ENCODE results near the gene TF.
"Not testable (repeated sequence)": the region's sequence is repeated elsewhere in the genome, so short reads cannot be mapped to it uniquely, and the experiment has no call there.

Gene TF

DNA sequence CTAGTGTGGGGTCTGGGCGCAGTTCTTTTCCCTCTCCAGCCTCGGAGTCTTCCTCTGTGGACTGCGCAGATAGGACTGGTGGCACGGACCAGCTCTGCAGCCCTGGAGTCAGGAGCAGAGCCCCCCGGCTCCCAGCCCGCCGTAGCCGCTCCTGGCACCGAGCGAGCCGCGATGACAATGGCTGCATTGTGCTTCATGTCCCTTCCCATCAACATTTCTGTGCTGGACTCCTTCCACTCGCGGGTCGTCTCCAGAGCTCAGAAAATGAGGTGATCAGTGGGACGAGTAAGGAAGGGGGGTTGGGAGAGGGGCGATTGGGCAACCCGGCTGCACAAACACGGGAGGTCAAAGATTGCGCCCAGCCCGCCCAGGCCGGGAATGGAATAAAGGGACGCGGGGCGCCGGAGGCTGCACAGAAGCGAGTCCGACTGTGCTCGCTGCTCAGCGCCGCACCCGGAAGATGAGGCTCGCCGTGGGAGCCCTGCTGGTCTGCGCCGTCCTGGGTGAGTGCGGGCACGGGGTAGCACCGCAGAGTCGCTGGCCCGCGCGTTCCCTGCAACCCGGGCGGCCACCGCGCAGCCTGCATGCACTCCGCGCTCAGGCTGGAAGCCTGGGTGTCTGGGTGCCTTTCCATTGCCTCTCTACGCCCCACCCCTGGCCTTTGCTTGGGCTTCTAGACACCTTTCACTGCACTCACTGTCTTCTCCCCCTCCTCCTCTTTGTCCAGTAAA lies at the start of gene TF:
TF (plus strand) TSS at position 413 of the 731 bp plus-strand sequence; CDS start at position 461, 48 bp downstream.
- no peak for DNase-seq (ENCODE audit: low spot score)

- DNase-seq (ENCODE audit: low spot score), result no peak
These were observed 48.2 kb upstream of the TF start for GRCh38 chr3:133697960-133698359.

DNA sequence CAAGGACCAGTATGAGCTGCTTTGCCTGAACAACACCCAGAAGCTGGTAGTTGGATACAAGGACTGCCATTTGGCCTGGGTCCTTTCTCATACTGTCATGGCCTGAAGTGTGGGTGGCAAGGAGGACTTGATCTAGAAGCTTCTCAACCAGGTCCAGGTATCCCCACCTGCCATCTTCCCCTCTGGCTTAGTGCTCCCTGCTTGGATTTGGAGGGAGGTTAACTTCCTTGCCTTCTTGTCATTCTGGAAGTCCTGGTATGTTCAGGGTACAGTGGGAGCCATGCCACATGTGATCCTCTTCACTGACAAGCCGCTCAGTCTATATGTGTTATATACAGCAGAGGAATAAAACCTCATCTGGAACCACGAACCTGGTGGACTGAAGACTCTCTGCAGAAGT lies 46.7 kb upstream of the TF start:
- DNase-seq (ENCODE audit: low spot score), result no peak

DNA sequence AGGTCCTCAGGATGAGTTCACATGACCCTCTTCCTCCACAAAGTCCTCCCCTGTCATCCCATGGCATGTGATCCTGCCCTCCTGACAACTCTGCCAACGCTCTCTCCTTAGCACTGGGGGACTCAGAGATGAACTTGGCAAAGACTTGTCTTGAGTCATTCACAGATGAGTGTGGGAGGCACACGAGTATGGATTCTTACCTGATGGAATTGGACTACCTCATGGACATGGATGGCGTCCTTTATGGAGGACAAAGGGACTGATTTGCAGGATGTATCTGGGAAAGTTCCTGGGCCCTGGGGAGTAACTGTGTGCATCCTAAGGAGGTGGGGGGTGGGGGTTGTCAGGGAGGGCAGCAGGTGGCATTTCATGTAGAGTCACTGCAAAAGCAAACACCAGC lies 46.3 kb upstream of the TF start:
- DNase-seq (ENCODE audit: low spot score), result no peak

GRCh38 chr3:133700351-133700750 lies 45.8 kb upstream of the TF start:
- DNase-seq (ENCODE audit: low spot score), result no peak

DNA sequence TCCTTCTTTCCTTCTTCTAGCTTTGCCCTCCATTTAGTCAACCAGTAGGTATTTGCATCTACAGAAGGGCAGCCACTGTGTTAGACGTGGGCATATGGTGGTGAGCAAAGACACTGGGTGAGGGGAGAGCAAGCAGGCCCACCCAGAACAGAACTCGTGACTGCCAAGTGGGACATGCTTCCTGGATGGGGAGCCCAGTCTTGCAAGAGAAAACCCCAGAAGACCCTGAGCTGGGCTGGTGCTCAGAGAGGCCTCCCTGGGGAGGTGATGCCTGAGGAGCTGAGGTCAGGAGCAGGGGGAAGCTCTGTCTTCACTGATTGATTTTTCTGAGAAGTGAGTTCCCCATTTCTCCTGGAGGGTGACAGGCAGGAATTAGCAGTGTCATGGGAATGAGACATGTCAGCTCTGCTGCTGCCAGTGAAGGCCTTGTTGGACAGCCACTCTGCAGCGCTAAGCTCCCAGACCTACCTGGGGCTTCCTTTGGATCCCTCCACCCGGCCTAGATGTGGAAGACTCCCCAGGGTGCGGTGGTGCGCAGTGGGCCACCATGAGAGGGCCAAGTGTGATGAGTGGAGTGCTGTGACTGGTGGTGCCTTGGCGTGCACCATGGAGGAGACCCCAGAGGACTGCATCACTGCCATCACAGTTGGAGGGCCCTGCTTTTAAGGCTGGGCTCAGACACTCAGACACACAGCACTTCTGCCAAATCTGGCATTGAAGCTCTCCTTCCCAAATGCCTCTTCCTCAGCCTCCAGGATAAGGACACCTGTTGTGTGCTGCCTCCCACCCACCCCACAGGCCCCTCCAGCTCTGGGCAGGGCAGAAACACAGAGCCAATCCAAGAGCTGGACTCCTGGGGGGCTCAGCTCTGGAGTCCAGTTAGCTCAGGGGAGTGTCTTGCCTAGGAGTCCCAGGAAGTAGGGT lies 44.5 kb upstream of the TF start:
- no peak for DNase-seq (ENCODE audit: low spot score)

GRCh38 chr3:133703915-133704314 lies 42.3 kb upstream of the TF start:
- DNase-seq (ENCODE audit: low spot score), result no peak

DNA sequence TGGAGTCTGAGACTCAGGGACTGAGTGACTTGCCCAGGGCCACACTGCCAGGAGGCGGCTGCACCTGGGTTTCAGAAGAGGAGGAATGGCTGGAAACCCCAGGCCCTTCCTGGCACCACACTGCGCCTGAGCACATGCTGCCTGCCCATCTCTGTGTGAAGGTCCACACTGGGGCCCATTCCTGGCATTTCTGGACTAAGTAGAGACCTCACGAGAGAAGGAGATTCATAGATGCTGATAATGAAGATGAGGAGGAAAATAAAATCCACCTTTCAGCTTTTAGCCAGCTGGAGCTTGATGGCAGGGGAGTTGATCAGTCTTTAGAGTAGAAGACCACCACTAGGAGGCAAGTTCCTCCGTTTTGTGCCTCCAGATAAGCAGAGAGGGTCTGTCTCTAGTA lies 40.2 kb upstream of the TF start:
- DNase-seq (ENCODE audit: low spot score), result no peak

DNA sequence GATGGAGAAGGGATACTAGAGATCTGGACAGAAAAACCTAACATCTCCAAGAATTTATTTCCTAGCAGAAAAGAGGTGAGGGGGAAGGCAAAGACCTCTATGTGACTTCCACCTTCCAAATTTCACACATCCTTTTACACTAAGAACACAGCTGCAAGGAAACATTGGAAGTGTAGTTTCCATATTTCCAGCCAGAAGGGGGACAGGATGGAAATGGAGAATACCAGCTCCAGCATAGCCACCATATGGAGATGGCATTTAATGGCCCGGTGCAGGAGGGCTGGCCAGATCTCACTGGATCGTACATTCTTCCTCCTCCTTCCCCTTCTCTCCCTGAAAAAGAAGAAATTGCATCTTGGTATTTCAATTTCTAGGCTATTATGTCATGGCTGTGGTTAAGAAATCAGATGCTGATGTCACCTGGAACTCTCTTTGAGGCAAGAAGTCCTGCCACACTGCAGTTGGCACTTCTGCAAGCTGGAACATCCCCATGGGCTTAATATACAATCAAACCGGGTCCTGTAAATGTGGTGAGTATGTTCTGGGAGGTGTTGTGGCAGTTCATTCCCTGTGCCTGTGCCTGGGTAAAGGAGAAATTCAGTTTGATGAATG lies 36.9 kb upstream of the TF start:
- no peak for DNase-seq (ENCODE audit: low spot score)

DNA sequence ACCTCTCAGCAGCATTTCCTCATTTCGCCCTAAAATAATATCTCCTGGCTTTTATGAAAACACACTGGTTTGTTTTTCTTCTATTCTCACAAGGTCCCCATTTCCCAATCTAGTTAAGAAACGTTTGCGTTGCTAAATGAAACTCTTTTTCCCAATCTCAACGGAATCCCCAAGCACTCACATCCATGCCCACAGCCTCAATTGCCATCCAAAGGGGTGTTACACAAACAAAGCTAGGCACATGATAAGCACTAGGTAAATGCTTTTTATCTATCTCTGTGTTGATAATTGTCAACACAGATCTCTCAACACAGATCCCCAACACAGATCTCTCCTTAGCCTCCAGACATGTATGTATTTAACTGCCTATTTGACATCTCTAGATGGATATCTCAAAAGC lies 35.2 kb upstream of the TF start:
- no peak for DNase-seq (ENCODE audit: low spot score)

DNA sequence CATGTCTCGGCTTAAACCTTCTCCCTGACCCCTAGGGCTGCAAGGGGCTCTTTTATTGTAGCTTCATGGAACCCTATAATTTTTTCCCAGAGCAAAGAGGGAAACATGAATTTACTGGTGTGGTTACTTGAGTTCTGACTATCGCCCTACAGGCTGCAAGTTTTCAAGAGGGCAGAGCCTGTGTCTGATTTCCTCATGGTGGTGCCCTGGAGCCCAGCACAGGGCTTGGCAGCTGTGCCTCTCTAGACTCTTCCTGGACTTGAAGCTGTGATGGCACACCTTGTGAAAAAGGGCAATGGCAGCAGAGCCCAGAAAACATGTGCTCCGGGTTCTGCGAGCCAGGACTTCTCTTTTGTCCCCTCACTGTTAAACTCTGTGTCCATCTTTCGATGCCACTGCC lies 34.2 kb upstream of the TF start:
- DNase-seq (ENCODE audit: low spot score), result no peak

DNA sequence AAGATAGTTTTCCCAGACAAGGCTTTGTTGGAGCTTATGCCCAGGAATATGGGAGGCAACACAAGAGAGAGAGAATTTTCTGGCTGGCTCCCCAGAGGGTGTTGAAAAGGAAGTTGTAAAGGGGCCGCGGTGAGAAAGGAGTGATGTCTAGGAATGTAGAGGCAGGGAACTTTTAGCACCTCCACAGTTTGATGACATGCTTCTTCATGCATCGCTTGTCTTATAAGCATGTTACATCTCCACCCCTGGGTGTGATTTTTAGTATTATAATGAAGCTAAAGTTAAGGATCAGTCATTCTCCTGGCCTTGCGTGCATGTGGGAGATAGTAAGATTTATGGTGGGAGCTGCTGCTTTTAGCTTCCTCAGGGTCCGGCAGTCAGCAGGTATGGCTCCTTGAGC lies 32.8 kb upstream of the TF start:
- DNase-seq (ENCODE audit: low spot score), result no peak

DNA sequence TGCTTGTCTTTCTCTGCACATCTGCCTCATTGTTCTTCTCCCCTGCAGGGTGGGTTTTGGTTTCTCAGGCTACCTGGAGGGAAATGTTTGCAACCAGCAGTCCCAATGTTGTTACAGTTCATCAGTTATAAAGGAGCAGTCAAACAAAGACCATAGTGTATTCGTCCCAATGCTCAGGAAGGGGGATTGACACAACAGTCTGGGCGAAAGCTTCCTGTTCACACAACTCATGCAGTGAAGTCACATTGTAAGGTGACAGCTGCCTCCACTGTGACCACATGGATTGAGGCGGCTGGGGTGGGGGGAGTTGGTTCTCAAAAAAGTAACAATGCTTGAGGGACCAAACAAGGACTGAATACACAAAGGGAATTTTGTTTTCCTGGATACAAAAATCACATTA lies 28.8 kb upstream of the TF start:
- DNase-seq (ENCODE audit: low spot score), result no peak

- no peak for DNase-seq (ENCODE audit: low spot score)
These were observed 23.3 kb upstream of the TF start for GRCh38 chr3:133722935-133723334.

DNA sequence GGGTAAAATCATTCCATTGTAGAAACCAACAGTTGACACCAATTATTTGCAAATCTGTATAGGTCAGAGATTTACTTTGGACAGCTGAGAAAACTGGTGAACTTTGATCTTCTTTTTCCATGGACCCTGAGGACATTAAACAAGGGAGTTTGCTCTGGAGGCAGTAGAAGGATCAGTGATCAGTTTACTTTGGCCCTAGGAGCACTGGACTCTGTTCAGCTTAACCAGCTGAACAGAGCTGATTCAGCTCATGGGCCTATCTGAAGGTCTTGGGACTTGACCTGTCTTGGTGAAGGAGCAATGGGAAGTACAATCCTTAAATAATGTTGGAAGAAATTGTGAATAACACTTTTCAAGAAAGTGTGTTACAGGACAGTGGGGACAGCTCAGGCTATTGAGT lies 15.2 kb upstream of the TF start:
- DNase-seq (ENCODE audit: low spot score), result no peak

- DNase-seq (ENCODE audit: low spot score), result not testable (repeated sequence)
These were observed 14.0 kb upstream of the TF start for GRCh38 chr3:133732231-133732630.

DNA sequence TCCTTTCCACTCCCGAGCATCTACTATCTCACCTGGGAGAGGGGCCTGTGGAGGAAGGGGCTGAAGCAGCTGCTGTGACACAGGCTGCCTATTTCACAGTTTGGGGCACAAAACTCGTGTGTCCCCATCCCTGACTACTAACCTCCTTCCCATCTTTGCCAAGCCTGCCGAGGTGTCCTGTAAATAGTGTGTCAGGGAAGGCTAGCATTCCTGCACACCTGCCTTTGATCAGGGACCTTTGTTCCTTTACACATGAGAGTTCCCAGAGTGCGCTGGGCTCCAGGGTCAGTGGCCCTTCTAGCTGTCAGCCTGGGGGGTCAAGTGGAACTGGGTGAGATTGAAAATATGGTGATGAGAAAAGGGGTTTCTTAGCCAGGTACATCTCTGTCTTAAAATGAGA lies 13.0 kb upstream of the TF start:
- no peak for DNase-seq (ENCODE audit: low spot score)

DNA sequence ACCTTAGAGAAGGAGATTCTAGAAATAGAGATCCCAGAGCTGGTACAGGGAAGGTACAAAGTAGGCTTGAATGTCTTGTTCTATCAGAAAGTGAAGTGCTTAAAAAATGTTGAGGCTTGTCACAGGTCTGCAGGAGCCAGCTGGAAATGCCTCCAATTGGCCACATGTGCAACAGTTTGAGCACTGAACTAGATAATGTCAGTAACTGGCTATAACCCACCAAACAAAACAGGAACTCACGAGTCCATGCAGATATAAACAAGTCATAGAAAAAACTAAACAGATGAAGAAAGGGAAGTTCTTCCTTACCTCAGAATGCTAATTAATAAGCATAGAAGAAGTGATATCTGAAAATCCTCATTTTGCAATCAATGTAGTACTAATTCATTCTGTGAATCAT lies 11.9 kb upstream of the TF start:
- no peak for DNase-seq (ENCODE audit: low spot score)

- DNase-seq (ENCODE audit: low spot score), result no peak
These were observed 3.7 kb upstream of the TF start for GRCh38 chr3:133742351-133743091.

DNA sequence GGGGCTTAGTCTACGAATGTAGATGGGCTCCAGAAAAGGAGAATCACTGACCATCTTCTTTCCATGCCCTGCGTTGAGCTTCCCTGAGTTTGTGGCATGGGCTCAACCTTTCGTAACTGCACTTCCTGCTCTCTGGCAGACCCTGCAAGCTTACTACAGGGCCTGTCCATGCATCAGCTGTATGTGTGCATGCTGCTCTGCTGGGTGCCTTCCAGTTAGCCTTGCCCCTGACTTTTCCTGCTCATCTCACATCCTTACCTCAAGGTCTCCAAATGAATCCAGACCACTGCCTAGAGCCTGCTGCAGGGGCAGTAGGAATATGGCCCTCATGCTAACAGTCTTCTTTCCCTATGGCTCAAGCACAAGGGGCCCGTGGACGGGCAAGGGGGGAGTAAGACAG lies 2.0 kb upstream of the TF start:
- DNase-seq (ENCODE audit: low spot score), result no peak

GRCh38 chr3:133745108-133745507 lies 1.1 kb upstream of the TF start:
- DNase-seq (ENCODE audit: low spot score), result no peak

- no peak for DNase-seq (ENCODE audit: low spot score)
These were observed 496 bp downstream of the TF start for GRCh38 chr3:133746712-133747066.
